ENCODE data around the gene SLC39A12. TPM values are rescaled to one million over a fixed set of nuclear protein-coding genes. Genes with fewer than 3 reads are reported as not detected.

SLC39A12 gene
- polyA plus RNA-seq, 1 of the 3 experiments (the other 2 are of a cell fraction) = not detected

GRCh38 chr10:17904564-17904963, 47.2 kb upstream of the SLC39A12 start:
- Histone ChIP-seq H3K9ac (no peak overlapping the region), H2AFZ (ENCODE audit: low read depth) (no peak overlapping the region), H3K9me3 (no peaks in the 10 kb centered on the region), H3F3A (replicated peaks; ENCODE audit: insufficient read depth) (no peaks in the 10 kb centered on the region), H3K4me2 (no peak overlapping the region), H4K20me1 (ENCODE audit: insufficient read depth) (no peaks in the 10 kb centered on the region), H3K4me1 (ENCODE audit: control insufficient read depth in 1 of 2, insufficient read depth in 2 of 2, low read depth in 1 of 2, low read length in 1 of 2) (no peaks in the 10 kb centered on the region), H3K27ac (ENCODE audit: low read depth in 2 of 2, low read length in 1 of 2) (no peak overlapping the region), H3K27me3 (ENCODE audit: insufficient read depth) (no peaks in the 10 kb centered on the region), H3K36me3 (replicated peaks in 1 of 2; ENCODE audit: control insufficient read depth in 1 of 2, insufficient read depth in 2 of 2, low read length in 1 of 2) (no peaks in the 10 kb centered on the region), H3K9me2 (no peaks in the 10 kb centered on the region), H3K79me2 (ENCODE audit: insufficient read depth) (no peaks in the 10 kb centered on the region), H3K4me3 (ENCODE audit: low read depth in 2 of 2, low read length in 1 of 2) (no peak overlapping the region)
- DNase-seq = no peak
- TF ChIP-seq POLR2AphosphoS5 (IDR thresholded peaks at IDR 0.05; ENCODE audit: low read depth, low read length) (no peak), MEF2A (IDR thresholded peaks at IDR 0.05; ENCODE audit: borderline replicate concordance, low read depth) (no peak), FOXJ3 (CRISPR knock-in tag; IDR thresholded peaks at IDR 0.05) (no peak), USF2 (IDR thresholded peaks at IDR 0.05; ENCODE audit: borderline replicate concordance, low read depth, low read length) (no peak), RCOR1 (IDR thresholded peaks at IDR 0.05; ENCODE audit: low read length) (no peak), PBX3 (IDR thresholded peaks at IDR 0.05) (no peak), CHD2 (IDR thresholded peaks at IDR 0.05; ENCODE audit: low read length, partially characterized antibody) (no peak), FOXM1 (IDR thresholded peaks at IDR 0.05; ENCODE audit: low read depth) (no peak)
- ChIA-PET POLR2A (no interaction called here), CTCF (interaction anchor here (4.1 kb wide), 1 partner anchor 312 kb away, joined by 22 read pairs; no protein-coding TSS in a partner anchor)
- 83% methylated on average over 2 of the region's 2 CpGs for WGBS (ENCODE audit: low lambda C conversion rate)

- Histone ChIP-seq H3K9me2 (no peaks in the 10 kb centered on the region), H3K36me3 (replicated peaks in 1 of 2; ENCODE audit: control insufficient read depth in 1 of 2, insufficient read depth in 2 of 2, low read length in 1 of 2) (no peaks in the 10 kb centered on the region), H3K4me1 (ENCODE audit: control insufficient read depth in 1 of 2, insufficient read depth in 2 of 2, low read depth in 1 of 2, low read length in 1 of 2) (no peaks in the 10 kb centered on the region; a peak in 1 of 4 replicates), H3K79me2 (ENCODE audit: insufficient read depth) (no peaks in the 10 kb centered on the region), H3K27me3 (ENCODE audit: insufficient read depth) (no peaks in the 10 kb centered on the region), H3K9ac (no peak overlapping the region), H3K4me2 (no peak overlapping the region), H3K27ac (ENCODE audit: low read depth in 2 of 2, low read length in 1 of 2) (no peak overlapping the region), H2AFZ (ENCODE audit: low read depth) (no peak overlapping the region), H3K9me3 (no peaks in the 10 kb centered on the region), H4K20me1 (ENCODE audit: insufficient read depth) (no peaks in the 10 kb centered on the region), H3F3A (replicated peaks; ENCODE audit: insufficient read depth) (no peaks in the 10 kb centered on the region), H3K4me3 (ENCODE audit: low read depth in 2 of 2, low read length in 1 of 2) (no peak overlapping the region)
- 61% methylated on average over 3 of the region's 3 CpGs for WGBS (ENCODE audit: low lambda C conversion rate)
- no peak for DNase-seq
- peak; percentile 32; the same call in 1 of the 2 replicates for TF ChIP-seq FOSL2 (IDR thresholded peaks at IDR 0.05; ENCODE audit: borderline replicate concordance, low read depth)
- TF ChIP-seq SIN3A (IDR thresholded peaks at IDR 0.05; ENCODE audit: borderline replicate concordance, low read depth, low read length) = no peak
- ChIA-PET CTCF (interaction anchor here (1.0 to 4.1 kb wide), 2 partner anchors 57 to 311 kb away, joined by 4 to 22 read pairs; no protein-coding TSS in a partner anchor), POLR2A (no interaction called here)
Observed at GRCh38 chr10:17905491-17905890, 46.2 kb upstream of the SLC39A12 start.

- no peak overlapping the region for H3K27ac ChIP-seq (ENCODE audit: low read depth in 2 of 2, low read length in 1 of 2)
- DNase-seq = no peak
- H3K4me1 ChIP-seq (ENCODE audit: control insufficient read depth in 1 of 2, insufficient read depth in 2 of 2, low read depth in 1 of 2, low read length in 1 of 2) = no peaks in the 10 kb centered on the region; a peak in 1 of 4 replicates
- no peaks in the 10 kb centered on the region for H3K9me3 ChIP-seq
- H3K4me2 ChIP-seq = no peak overlapping the region
- H3K9ac ChIP-seq = no peak overlapping the region
- no peak overlapping the region for H3K4me3 ChIP-seq (ENCODE audit: low read depth in 2 of 2, low read length in 1 of 2)
- H3K36me3 ChIP-seq (replicated peaks in 1 of 2; ENCODE audit: control insufficient read depth in 1 of 2, insufficient read depth in 2 of 2, low read length in 1 of 2) = no peaks in the 10 kb centered on the region
- no peaks in the 10 kb centered on the region for H3K9me2 ChIP-seq
- CTCF ChIA-PET = interaction anchor here (4.1 kb wide), 1 partner anchor 310 kb away, joined by 22 read pairs; no protein-coding TSS in a partner anchor
- no peaks in the 10 kb centered on the region for H3F3A ChIP-seq (replicated peaks; ENCODE audit: insufficient read depth)
- WGBS (ENCODE audit: low lambda C conversion rate) = 15% methylated on average over 1 of the region's 1 CpG
- no peaks in the 10 kb centered on the region for H3K27me3 ChIP-seq (ENCODE audit: insufficient read depth)
- H2AFZ ChIP-seq (ENCODE audit: low read depth) = no peak overlapping the region
- POLR2A ChIA-PET = no interaction called here
- H4K20me1 ChIP-seq (ENCODE audit: insufficient read depth) = no peaks in the 10 kb centered on the region
- H3K79me2 ChIP-seq (ENCODE audit: insufficient read depth) = no peaks in the 10 kb centered on the region
- TF ChIP-seq EP300 (IDR thresholded peaks at IDR 0.05; ENCODE audit: borderline replicate concordance in 1 of 2, low read depth in 1 of 2, low read length in 1 of 2) (no peak), MAX (IDR thresholded peaks at IDR 0.05; ENCODE audit: low read depth) (no peak), PBX3 (IDR thresholded peaks at IDR 0.05) (no peak), TCF12 (IDR thresholded peaks at IDR 0.05) (no peak), REST (IDR thresholded peaks at IDR 0.05; ENCODE audit: low read depth, low read length) (no peak)
Observed at GRCh38 chr10:17906002-17906401, 45.7 kb upstream of the SLC39A12 start.

All from SK-N-SH (cell line).